Naive B cell (primary cell): ENCODE results near the gene BIN2. TPM values are rescaled to one million over a fixed set of nuclear protein-coding genes. Genes with fewer than 3 reads are reported as not detected.
"Not testable (repeated sequence)": the region's sequence is repeated elsewhere in the genome, so short reads cannot be mapped to it uniquely, and the experiment has no call there.

Source experiments
- ATAC-seq, 2 donors: fragments of 150-1000 bp; cut with Tn5 transposase; 2 replicates each; pipeline ENCODE4 v1.10.0; 2021; ENCODE audit warnings: low read depth in 2 of 2, mild to moderate bottlenecking in 2 of 2, moderate library complexity in 2 of 2
- DNase-seq: peaks from one replicate; pipeline ENCODE4 v3.0.0; 2022
- H3K27ac Mint-ChIP-seq, 6 donors: one replicate each; pipeline ENCODE4 v1.8.0; 2020 to 2022; ENCODE audit warnings: mild to moderate bottlenecking in 6 of 6, mixed read lengths in 6 of 6, moderate library complexity in 5 of 6, inconsistent platforms in 2 of 6
- H3K27me3 Mint-ChIP-seq, 3 donors: one replicate each; pipeline ENCODE4 v1.8.0; 2021 to 2022; ENCODE audit warnings: mixed read lengths in 3 of 3, mild to moderate bottlenecking in 1 of 3
- H3K36me3 Mint-ChIP-seq, 2 donors: one replicate each; pipeline ENCODE4 v1.8.0; 2020 to 2022; ENCODE audit warnings: mixed read lengths in 2 of 2, inconsistent platforms in 1 of 2, mild to moderate bottlenecking in 1 of 2
- H3K4me1 Mint-ChIP-seq, 3 donors: one replicate each; pipeline ENCODE4 v1.8.0; 2020 to 2022; ENCODE audit warnings: mixed read lengths in 3 of 3, inconsistent platforms in 1 of 3, mild to moderate bottlenecking in 1 of 3, moderate library complexity in 1 of 3
- H3K4me3 Mint-ChIP-seq, 8 donors: one replicate each; pipeline ENCODE4 v1.8.0; 2020 to 2022; ENCODE audit warnings: mild to moderate bottlenecking in 8 of 8, mixed read lengths in 8 of 8, moderate library complexity in 8 of 8, inconsistent platforms in 2 of 8
- H3K9me3 Mint-ChIP-seq, 7 donors: one replicate each; pipeline ENCODE4 v1.8.0; 2020 to 2022; ENCODE audit warnings: mixed read lengths in 7 of 7, mild to moderate bottlenecking in 5 of 7, inconsistent platforms in 2 of 7, moderate library complexity in 1 of 7
- polyA plus RNA-seq, 6 donors: library from polyadenylated mRNA; unstranded; fragments of 300-500 nt; fragmentation: Illumina TruSeq; gene quantifications; one replicate each; pipeline ENCODE4 v1.2.3, GENCODE V29; 2021; ENCODE audit warnings: low read depth in 6 of 6

The BIN2 gene
- polyA plus RNA-seq, 6 donors from 2014 or later, result 74.2 to 140 (median 86.5) TPM

- DNase-seq (no peak), ATAC-seq (no peak)
- H3K27me3 Mint-ChIP-seq, result no peaks in the 10 kb centered on the region
- H3K4me1 Mint-ChIP-seq, result peaks cover 87 to 90% (median 90%) of the 10 kb centered on the region in 3 donors
- peaks cover 6 to 12% of the 10 kb centered on the region in 2 donors for H3K36me3 Mint-ChIP-seq
- H3K9me3 Mint-ChIP-seq, result peaks cover 0 to 2% (median 0%) of the 10 kb centered on the region in 7 donors
- H3K4me3 Mint-ChIP-seq, result peak overlapping the region; percentile 70 to 98 (median 89)
- peak overlapping the region; percentile 19 to 99 (median 84) for H3K27ac Mint-ChIP-seq
These were observed 2.1 kb downstream of the BIN2 start for GRCh38 chr12:51321882-51322281.

GRCh38 chr12:51320695-51321320 is 3.2 kb downstream of the BIN2 start:
- DNase-seq (no peak), ATAC-seq (no peak)
- H3K4me1 Mint-ChIP-seq, result peaks cover 83 to 89% (median 84%) of the 10 kb centered on the region in 3 donors
- peaks cover 6 to 12% of the 10 kb centered on the region in 2 donors for H3K36me3 Mint-ChIP-seq
- H3K27me3 Mint-ChIP-seq, result no peaks in the 10 kb centered on the region
- peak overlapping the region; percentile 66 to 99 (median 80) for H3K27ac Mint-ChIP-seq
- H3K4me3 Mint-ChIP-seq, result peak overlapping the region; percentile 62 to 98 (median 88)
- H3K9me3 Mint-ChIP-seq, result peaks cover 0 to 2% (median 0%) of the 10 kb centered on the region in 7 donors

GRCh38 chr12:51320311-51320694 is 3.7 kb downstream of the BIN2 start:
- H3K9me3 Mint-ChIP-seq, result peaks cover 0 to 2% (median 0%) of the 10 kb centered on the region in 7 donors
- ATAC-seq (no peak), DNase-seq (no peak)
- peaks cover 78 to 86% (median 81%) of the 10 kb centered on the region in 3 donors for H3K4me1 Mint-ChIP-seq
- peak overlapping the region in 7 of 8 donors; percentile 70 to 95 (median 87) for H3K4me3 Mint-ChIP-seq
- peak overlapping the region in 5 of 6 donors; percentile 66 to 95 (median 81) for H3K27ac Mint-ChIP-seq
- H3K36me3 Mint-ChIP-seq, result peaks cover 6 to 12% of the 10 kb centered on the region in 2 donors
- no peaks in the 10 kb centered on the region for H3K27me3 Mint-ChIP-seq

DNA sequence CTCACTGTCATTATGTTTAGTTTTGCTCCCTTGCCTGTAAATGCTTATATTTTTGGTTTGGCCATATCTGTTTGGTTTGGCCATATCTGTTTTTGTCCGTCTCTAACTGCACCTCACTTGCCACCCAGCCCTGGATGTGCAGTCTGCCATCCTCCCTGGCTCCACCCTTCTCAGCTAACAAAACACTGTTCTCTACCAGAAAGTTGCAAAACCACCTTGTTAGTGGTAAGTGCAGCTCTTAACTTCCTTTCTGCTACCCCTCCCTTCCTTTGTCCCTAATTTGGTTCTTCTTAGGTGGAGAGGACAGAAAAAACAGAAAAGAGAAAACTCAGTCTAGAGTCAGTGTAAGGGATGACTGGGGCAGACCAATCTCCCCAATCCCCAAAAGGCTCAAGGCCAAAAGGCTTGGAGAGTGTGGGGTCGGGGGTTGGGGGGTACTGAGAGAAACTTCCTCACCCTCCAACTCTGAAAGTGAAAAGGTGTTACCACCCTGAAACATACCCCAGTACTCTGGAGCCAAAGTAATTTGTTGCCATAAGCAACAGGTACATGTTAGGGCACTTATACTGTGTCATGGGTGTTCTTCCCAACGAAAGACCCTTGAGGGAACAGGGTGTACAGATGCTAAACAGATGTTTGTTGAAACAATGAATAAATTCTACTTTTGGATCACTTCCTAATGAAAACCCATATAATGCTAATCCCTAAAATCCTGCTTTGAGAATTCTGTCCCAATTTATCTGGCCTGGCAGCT is 5.0 kb downstream of the BIN2 start:
- Mint-ChIP-seq H3K4me1 (peaks cover 69 to 76% (median 75%) of the 10 kb centered on the region in 3 donors), H3K27ac (peak overlapping the region; percentile 57 to 95 (median 82)), H3K9me3 (no peaks in the 10 kb centered on the region), H3K27me3 (no peaks in the 10 kb centered on the region), H3K4me3 (peak overlapping the region; percentile 70 to 95 (median 87)), H3K36me3 (peaks cover 6 to 12% of the 10 kb centered on the region in 2 donors)
- ATAC-seq, result peak; percentile 66 to 74
- DNase-seq, result peak; percentile 54

- peaks cover 6 to 12% of the 10 kb centered on the region in 2 donors for H3K36me3 Mint-ChIP-seq
- ATAC-seq, DNase-seq, H3K27me3 Mint-ChIP-seq, H3K9me3 Mint-ChIP-seq: not testable (repeated sequence)
- H3K4me3 Mint-ChIP-seq, result peak overlapping the region; percentile 70 to 95 (median 87)
- peak overlapping the region; percentile 57 to 95 (median 84) for H3K27ac Mint-ChIP-seq
- H3K4me1 Mint-ChIP-seq, result peaks cover 64 to 71% (median 68%) of the 10 kb centered on the region in 3 donors
These were observed 5.7 kb downstream of the BIN2 start for GRCh38 chr12:51318057-51318806.

DNA sequence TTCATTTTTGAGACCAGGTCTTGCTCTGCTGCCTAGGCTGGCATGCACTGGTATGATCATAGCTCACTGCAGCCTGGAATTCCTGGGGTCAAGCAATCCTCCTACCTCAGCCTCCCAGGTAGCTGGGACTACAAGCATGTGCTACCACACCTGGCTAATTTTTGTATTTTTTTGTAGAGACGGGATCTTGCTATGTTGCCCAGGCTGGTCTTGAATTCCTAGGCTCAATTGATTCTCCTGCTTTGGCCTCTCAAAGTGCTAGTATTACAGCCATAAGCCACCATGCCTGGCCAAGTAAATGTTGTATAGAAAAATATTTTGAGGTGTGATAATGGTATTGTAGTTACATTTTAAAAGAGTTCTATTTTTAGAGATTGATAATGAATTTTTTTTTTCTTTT is 12.6 kb downstream of the BIN2 start:
- no peak overlapping the region for H3K4me3 Mint-ChIP-seq
- no peak for ATAC-seq
- no peaks in the 10 kb centered on the region for H3K9me3 Mint-ChIP-seq
- DNase-seq, result no peak
- H3K4me1 Mint-ChIP-seq, result peaks cover 28 to 35% (median 30%) of the 10 kb centered on the region in 3 donors
- no peaks in the 10 kb centered on the region for H3K27me3 Mint-ChIP-seq
- H3K36me3 Mint-ChIP-seq, result peaks cover 18 to 29% of the 10 kb centered on the region in 2 donors
- peak overlapping the region in 1 of 6 donors; percentile 89 for H3K27ac Mint-ChIP-seq

GRCh38 chr12:51307655-51308593 is 16.1 kb downstream of the BIN2 start:
- ATAC-seq (peak; percentile 53 to 65), DNase-seq (no peak)
- Mint-ChIP-seq H3K27ac (peak overlapping the region in 5 of 6 donors; percentile 2 to 82 (median 78)), H3K9me3 (no peaks in the 10 kb centered on the region), H3K27me3 (no peaks in the 10 kb centered on the region), H3K4me3 (no peak overlapping the region), H3K36me3 (peaks cover 21 to 33% of the 10 kb centered on the region in 2 donors), H3K4me1 (peaks cover 21 to 40% (median 33%) of the 10 kb centered on the region in 3 donors)

GRCh38 chr12:51306507-51306906 is 17.5 kb downstream of the BIN2 start:
- Mint-ChIP-seq H3K9me3 (no peaks in the 10 kb centered on the region), H3K36me3 (peaks cover 24 to 36% of the 10 kb centered on the region in 2 donors), H3K4me1 (peaks cover 20 to 38% (median 33%) of the 10 kb centered on the region in 3 donors)

GRCh38 chr12:51300768-51301167 is 23.2 kb downstream of the BIN2 start:
- not testable (repeated sequence) for H3K4me3 Mint-ChIP-seq, ATAC-seq, H3K9me3 Mint-ChIP-seq, H3K4me1 Mint-ChIP-seq, H3K27me3 Mint-ChIP-seq, DNase-seq
- Mint-ChIP-seq H3K36me3 (peaks cover 28 to 30% of the 10 kb centered on the region in 2 donors), H3K27ac (peak overlapping the region in 2 of 6 donors; percentile 18 to 76)

More at GRCh38 chr12:51306507-51306906, 17.5 kb downstream of the BIN2 start:
- Mint-ChIP-seq H3K27ac (peak overlapping the region in 2 of 6 donors; percentile 24 to 86), H3K4me3 (no peak overlapping the region), H3K27me3 (no peaks in the 10 kb centered on the region)
- DNase-seq (no peak), ATAC-seq (no peak)

DNA sequence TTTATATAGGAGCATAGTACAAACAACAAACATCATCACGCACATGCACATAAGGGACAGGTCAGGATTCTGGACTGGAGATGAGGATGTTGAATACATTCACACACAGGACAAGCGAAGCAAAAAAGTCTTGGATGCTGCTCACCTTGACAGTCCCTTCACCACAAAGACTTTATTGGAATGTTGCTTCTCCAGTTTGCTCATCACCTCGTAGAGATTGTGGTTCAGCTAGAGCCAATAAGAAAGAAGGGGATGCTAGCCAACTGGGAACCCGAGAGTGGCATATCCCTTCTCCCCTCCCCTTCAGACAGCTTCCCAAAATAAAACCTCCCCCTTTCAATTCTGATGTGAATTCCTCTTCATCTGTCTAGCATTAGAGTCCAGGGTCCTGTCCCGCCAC is 28.3 kb downstream of the BIN2 start:
- H3K27me3 Mint-ChIP-seq, result no peaks in the 10 kb centered on the region
- DNase-seq, result no peak
- H3K36me3 Mint-ChIP-seq, result peaks cover 8 to 25% of the 10 kb centered on the region in 2 donors
- no peak for ATAC-seq
- peaks cover 5 to 6% (median 6%) of the 10 kb centered on the region in 3 donors for H3K4me1 Mint-ChIP-seq
- H3K27ac Mint-ChIP-seq, result peak overlapping the region in 1 of 6 donors; percentile 24
- H3K4me3 Mint-ChIP-seq, result no peak overlapping the region
- no peaks in the 10 kb centered on the region for H3K9me3 Mint-ChIP-seq

DNA sequence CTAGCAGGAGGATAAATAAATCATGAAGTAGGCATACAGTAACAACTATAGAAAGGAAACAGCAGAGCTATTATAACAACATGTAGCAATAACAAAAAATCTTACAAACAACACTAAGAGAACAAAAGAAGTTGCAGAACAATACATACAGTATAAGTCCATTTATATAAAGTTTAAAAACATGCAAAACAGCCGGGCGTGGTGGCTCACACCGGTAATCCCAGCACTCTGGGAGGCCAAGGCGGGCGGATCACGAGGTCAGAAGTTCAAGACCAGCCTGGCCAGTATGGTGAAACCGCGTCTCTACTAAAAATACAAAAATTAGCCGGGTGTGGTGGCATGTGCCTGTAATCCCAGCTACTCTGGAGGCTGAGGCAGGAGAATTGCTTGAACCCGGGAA is 29.9 kb downstream of the BIN2 start:
- H3K36me3 Mint-ChIP-seq, result peaks cover 3 to 21% of the 10 kb centered on the region in 2 donors
- not testable (repeated sequence) for H3K4me3 Mint-ChIP-seq, DNase-seq, H3K9me3 Mint-ChIP-seq, H3K27me3 Mint-ChIP-seq, ATAC-seq, H3K4me1 Mint-ChIP-seq, H3K27ac Mint-ChIP-seq

GRCh38 chr12:51293696-51294095 is 30.3 kb downstream of the BIN2 start:
- DNase-seq (no peak), ATAC-seq (no peak)
- Mint-ChIP-seq H3K4me1 (peaks cover 5 to 6% (median 6%) of the 10 kb centered on the region in 3 donors), H3K36me3 (peaks cover 0 to 17% of the 10 kb centered on the region in 2 donors), H3K9me3 (no peaks in the 10 kb centered on the region), H3K27me3 (no peaks in the 10 kb centered on the region), H3K27ac (no peak overlapping the region), H3K4me3 (no peak overlapping the region)
